Caco-2 (cell line): ENCODE measurements around the gene PAPPA. TPM values are rescaled to one million over a fixed set of nuclear protein-coding genes. Genes with fewer than 3 reads are reported as not detected.

ENCODE experiments used
- BruUV-seq: library from RNA; stranded (reverse); fragments of 400-500 nt; replicated peaks from 2 replicates; lab custom pipeline; 2021; lab: Mats Ljungman, UMichigan
- CTCF ChIA-PET: fragments of 300-600 bp; sonication (Branson Sonifier 250); formaldehyde crosslinking; loops from one replicate; lab custom pipeline; 2022; ENCODE audit warnings: antibody characterized with exemption; lab: Charles Lee
- POLR2A ChIA-PET: fragments of 300-600 bp; sonication (Branson Sonifier 250); formaldehyde crosslinking; loops from one replicate; lab custom pipeline; 2022; ENCODE audit warnings: antibody characterized with exemption; lab: Charles Lee
- DNase-seq, 2 experiments: peaks; one replicate each; pipeline versions ENCODE4 v3.0.0 to v3.0.0-alpha.2; 2020 to 2022
- H3K27me3 ChIP-seq: replicated peaks from 2 replicates; pipeline ENCODE4 v1.6.0; 2011; ENCODE audit warnings: low read length; ENCODE audit not compliant: control insufficient read depth, insufficient read depth
- H3K36me3 ChIP-seq: 2 replicates; pipeline ENCODE4 v1.5.1; 2011; ENCODE audit warnings: low read length; ENCODE audit not compliant: control insufficient read depth, insufficient read depth
- H3K4me1 ChIP-seq: fragments of 250-450 bp; sonication (Bioruptor Pico); 2 replicates; pipeline ENCODE4 v1.5.1; 2020; ENCODE audit warnings: mild to moderate bottlenecking
- H3K4me3 ChIP-seq: 2 replicates; pipeline ENCODE4 v1.5.1; 2011; ENCODE audit warnings: low read depth, mild to moderate bottlenecking, control low read depth, low read length
- H3K9me3 ChIP-seq: fragments of 250-450 bp; sonication (Bioruptor Pico); 2 replicates; pipeline ENCODE4 v1.5.1; 2020; ENCODE audit warnings: mild to moderate bottlenecking, moderate library complexity
- H3K27ac Mint-ChIP-seq: one replicate; pipeline ENCODE4 v1.8.0; 2022; ENCODE audit warnings: mixed read lengths; ENCODE audit not compliant: unreplicated experiment
- H3K27me3 Mint-ChIP-seq: one replicate; pipeline ENCODE4 v1.8.0; 2022; ENCODE audit warnings: mixed read lengths; ENCODE audit not compliant: insufficient read depth, unreplicated experiment
- H3K36me3 Mint-ChIP-seq: one replicate; pipeline ENCODE4 v1.8.0; 2022; ENCODE audit warnings: mild to moderate bottlenecking, mixed read lengths; ENCODE audit not compliant: insufficient read depth, unreplicated experiment
- H3K4me1 Mint-ChIP-seq: one replicate; pipeline ENCODE4 v1.8.0; 2022; ENCODE audit warnings: low read depth, mixed read lengths; ENCODE audit not compliant: unreplicated experiment
- H3K4me3 Mint-ChIP-seq: one replicate; pipeline ENCODE4 v1.8.0; 2022; ENCODE audit warnings: mild to moderate bottlenecking, moderate library complexity, mixed read lengths; ENCODE audit not compliant: unreplicated experiment
- H3K9me3 Mint-ChIP-seq: one replicate; pipeline ENCODE4 v1.8.0; 2022; ENCODE audit warnings: mixed read lengths; ENCODE audit not compliant: unreplicated experiment
- CTCF ChIP-seq, 2 experiments: fragments of 200-600 bp in 1 of 2; IDR thresholded peaks; 1 replicate in 1 of 2; 2 replicates in 1 of 2; pipeline versions ENCODE4 v1.5.1 to v1.8.0; 2011 to 2022; ENCODE audit warnings: antibody characterized with exemption in 1 of 2, control low read depth in 1 of 2, inconsistent platforms in 1 of 2, low read depth in 1 of 2, low read length in 1 of 2, mild to moderate bottlenecking in 1 of 2, moderate library complexity in 1 of 2; ENCODE audit not compliant: insufficient read depth in 1 of 2, severe bottlenecking in 1 of 2, unreplicated experiment in 1 of 2
- intact Hi-C: fragments of 100-400 bp; cut with micrococcal nuclease; formaldehyde crosslinking; loops from one replicate; pipeline ENCODE4 v1.10.0; 2022; ENCODE audit not compliant: unreplicated experiment
- total RNA-seq: library from RNA; stranded (reverse); gene quantifications from 2 replicates; pipeline ENCODE4 v1.2.3, GENCODE V29; 2022

Gene PAPPA
- total RNA-seq, 1 experiment from 2014 or later, result not detected

- H3K27me3 ChIP-seq, result no peaks in the 10 kb centered on the region
- H3K4me1 ChIP-seq, result no peaks in the 10 kb centered on the region
- H3K36me3 Mint-ChIP-seq, result no peaks in the 10 kb centered on the region
- H3K27ac Mint-ChIP-seq, result no peak overlapping the region
- no peak overlapping the region for H3K4me3 ChIP-seq
- ChIA-PET POLR2A (no interaction called here), CTCF (no interaction called here)
- H3K36me3 ChIP-seq, result no peaks in the 10 kb centered on the region
- no peak for DNase-seq
- no peaks in the 10 kb centered on the region for H3K4me1 Mint-ChIP-seq
- H3K9me3 Mint-ChIP-seq, result no peaks in the 10 kb centered on the region
- intact Hi-C loops, result no loop called here
- no TSS peak for BruUV-seq
- H3K4me3 Mint-ChIP-seq, result no peak overlapping the region
- no peak for TF ChIP-seq CTCF (IDR thresholded peaks at IDR 0.05; ENCODE audit: insufficient read depth in 1 of 2, low read depth in 1 of 2, low read length in 1 of 2, severe bottlenecking in 1 of 2, unreplicated experiment in 1 of 2)
- peaks cover 3% of the 10 kb centered on the region for H3K27me3 Mint-ChIP-seq
- no peaks in the 10 kb centered on the region for H3K9me3 ChIP-seq
Observed at GRCh38 chr9:116271991-116272390, 118.4 kb downstream of the PAPPA start.

- Mint-ChIP-seq H3K27me3 (peaks cover 7% of the 10 kb centered on the region), H3K27ac (no peak overlapping the region), H3K4me1 (no peaks in the 10 kb centered on the region), H3K9me3 (no peaks in the 10 kb centered on the region), H3K4me3 (no peak overlapping the region), H3K36me3 (no peaks in the 10 kb centered on the region)
- H3K27me3 ChIP-seq, result no peaks in the 10 kb centered on the region
- POLR2A ChIA-PET, result no interaction called here
- H3K4me3 ChIP-seq, result no peak overlapping the region
- intact Hi-C loops, result no loop called here
- CTCF ChIA-PET, result no interaction called here
- DNase-seq, result no peak
- no peaks in the 10 kb centered on the region for H3K9me3 ChIP-seq
- H3K4me1 ChIP-seq, result no peaks in the 10 kb centered on the region
- TF ChIP-seq CTCF (IDR thresholded peaks at IDR 0.05; ENCODE audit: insufficient read depth in 1 of 2, low read depth in 1 of 2, low read length in 1 of 2, severe bottlenecking in 1 of 2, unreplicated experiment in 1 of 2), result no peak
- no peaks in the 10 kb centered on the region for H3K36me3 ChIP-seq
- no TSS peak for BruUV-seq
Observed at GRCh38 chr9:116274293-116274692, 120.7 kb downstream of the PAPPA start.

DNA sequence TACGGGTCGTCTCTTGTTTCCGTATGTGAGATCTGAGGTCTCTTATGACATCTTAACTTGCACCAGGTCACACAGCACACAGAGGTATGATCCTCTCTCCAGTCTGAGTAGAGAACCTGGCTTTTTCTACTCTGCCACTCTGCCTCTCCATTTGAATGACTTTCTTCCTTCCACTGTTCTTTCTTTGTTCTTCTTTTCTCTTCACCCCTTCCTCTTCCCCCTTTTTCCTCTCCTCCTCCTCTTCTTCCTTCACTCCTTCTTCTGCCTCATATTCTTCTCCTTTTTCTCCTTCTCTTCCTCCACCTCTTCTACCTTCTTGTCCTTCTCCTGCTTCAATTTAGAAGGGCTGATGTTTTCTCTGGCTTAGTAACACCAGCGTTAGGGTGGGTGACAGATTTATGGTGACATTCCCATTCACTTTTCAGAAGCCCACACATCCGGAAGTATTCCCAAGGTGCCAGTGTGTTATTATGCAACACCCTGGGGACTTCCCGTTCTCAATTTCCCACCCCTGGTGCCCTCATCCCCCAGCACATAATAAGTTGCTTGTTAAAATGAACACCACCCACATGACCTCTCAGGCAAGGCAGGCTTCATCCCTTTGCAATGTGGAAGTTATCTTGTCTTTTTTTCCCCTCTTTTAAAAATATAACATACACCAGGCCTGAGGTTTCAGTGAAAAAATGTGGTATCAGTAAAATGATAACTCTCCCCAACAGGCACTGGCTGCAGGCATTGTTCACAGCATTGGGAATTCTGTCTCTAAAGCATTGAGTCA lies 122.0 kb downstream of the PAPPA start:
- H3K36me3 Mint-ChIP-seq, result no peaks in the 10 kb centered on the region
- Histone ChIP-seq H3K4me3 (no peak overlapping the region), H3K27me3 (no peaks in the 10 kb centered on the region), H3K9me3 (no peaks in the 10 kb centered on the region), H3K36me3 (no peaks in the 10 kb centered on the region), H3K4me1 (no peaks in the 10 kb centered on the region)
- intact Hi-C loops, result no loop called here
- H3K27me3 Mint-ChIP-seq, result peaks cover 10% of the 10 kb centered on the region
- ChIA-PET CTCF (no interaction called here), POLR2A (no interaction called here)
- no peak overlapping the region for H3K27ac Mint-ChIP-seq
- no peak for TF ChIP-seq CTCF (IDR thresholded peaks at IDR 0.05; ENCODE audit: insufficient read depth in 1 of 2, low read depth in 1 of 2, low read length in 1 of 2, severe bottlenecking in 1 of 2, unreplicated experiment in 1 of 2)
- no peaks in the 10 kb centered on the region for H3K9me3 Mint-ChIP-seq
- no peak for DNase-seq
- no peaks in the 10 kb centered on the region for H3K4me1 Mint-ChIP-seq
- no peak overlapping the region for H3K4me3 Mint-ChIP-seq
- BruUV-seq, result no TSS peak
